CD4-positive, alpha-beta T cell treated with Interleukin-1 beta for 1 hour (primary cell): Measurements from ENCODE around the gene TCP11.

Source experiments
- DNase-seq, 2 donors: peaks; one replicate each; pipeline ENCODE4 v3.0.0-alpha.2; 2020 to 2022

The TCP11 gene

DNA sequence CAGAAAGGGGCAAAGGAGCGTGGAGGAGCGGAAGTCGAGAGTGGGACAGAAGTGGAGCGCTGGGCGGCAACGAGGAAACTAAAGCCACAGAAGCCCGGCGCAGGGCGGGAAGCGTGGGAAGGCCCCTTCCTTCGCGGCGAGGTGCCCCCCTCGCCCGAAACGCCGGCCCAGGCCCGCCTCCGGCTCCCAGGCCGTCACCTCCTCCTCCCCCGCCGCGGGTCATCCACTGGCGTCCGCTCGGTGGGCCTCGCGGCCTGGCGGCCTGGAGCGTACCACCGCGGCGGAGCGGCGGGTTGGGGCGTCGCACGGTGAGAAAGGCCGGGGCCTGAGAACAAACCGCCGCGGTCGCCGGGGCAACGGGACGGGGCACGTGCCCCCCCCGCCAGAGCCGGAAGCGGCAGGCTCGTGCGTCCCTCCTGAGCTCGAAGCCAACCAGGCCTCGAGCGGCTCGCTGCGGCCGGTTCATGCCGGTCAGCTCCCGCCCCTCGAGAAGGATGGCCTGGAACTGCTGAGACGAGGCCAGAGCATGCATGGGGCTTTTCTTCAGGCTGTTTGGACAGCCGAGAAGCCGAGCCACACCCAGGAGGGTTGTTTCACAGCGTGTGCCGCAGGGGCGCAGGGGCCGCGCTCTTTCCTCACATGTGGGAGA, at the start of gene TCP11:
Gene TCP11, minus strand, starts transcription at position 333 of the 649 bp plus-strand sequence. CDS start 469 bp downstream, outside the sequence.
- DNase-seq: peak; percentile 25 to 33

DNA sequence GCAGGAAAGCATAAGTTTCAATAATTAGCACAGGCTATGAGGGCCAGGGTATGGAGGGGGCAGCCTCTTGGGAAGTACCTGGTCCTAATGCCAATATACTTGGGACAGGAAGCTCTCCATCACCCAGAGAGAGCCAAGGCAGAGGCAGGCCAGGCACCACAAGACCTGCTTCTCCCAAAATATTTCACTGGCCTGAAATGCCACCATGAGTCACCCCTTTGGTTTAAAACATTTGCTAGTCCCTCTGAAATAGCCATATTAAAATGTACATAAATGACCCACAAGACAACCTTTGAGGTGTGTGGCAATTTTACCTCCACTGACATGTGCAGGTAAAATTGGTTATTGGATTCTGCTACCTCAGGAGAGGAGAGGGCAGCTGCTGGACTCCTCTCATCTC, 49.2 kb upstream of the TCP11 start:
- no peak for DNase-seq

DNA sequence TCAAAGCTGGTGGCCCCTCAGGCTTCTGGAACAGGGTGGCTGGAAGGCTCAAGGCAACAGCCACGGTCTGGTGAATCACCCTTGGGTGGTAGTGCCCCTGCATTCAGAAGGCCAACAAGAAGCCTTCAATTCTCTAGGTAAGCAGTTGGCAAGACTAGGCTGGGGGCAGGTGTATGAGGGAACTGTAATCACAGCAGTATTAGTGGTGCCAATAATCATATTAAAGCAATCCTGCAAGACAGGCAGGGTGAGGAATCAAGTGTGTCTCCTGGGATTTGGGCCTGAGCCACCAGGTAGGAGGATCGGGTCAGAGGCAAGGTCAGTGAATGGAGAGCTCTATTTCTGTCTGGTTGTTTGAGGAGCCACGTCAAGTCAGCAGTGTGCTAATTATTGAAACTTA, 47.7 kb upstream of the TCP11 start:
- no peak for DNase-seq

DNA sequence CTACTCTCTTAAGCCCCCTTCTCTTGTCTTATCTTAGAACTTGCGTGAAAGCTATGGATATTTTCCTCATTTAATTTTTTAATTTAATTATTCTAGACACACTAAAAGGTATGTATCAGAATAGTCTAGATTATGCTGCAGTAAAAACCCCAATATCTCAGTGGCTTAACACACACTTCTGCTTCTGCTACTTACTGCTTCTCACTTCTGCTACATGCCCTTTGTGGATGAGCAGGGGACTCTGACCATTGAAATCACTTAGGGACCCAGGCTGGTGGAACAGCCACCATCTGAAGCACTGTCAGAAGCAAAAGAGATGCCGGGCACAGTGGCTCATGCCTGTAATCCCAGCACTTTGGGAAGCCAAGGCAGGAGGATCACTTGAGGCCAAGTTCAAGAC, 45.4 kb upstream of the TCP11 start:
- DNase-seq: no peak

DNA sequence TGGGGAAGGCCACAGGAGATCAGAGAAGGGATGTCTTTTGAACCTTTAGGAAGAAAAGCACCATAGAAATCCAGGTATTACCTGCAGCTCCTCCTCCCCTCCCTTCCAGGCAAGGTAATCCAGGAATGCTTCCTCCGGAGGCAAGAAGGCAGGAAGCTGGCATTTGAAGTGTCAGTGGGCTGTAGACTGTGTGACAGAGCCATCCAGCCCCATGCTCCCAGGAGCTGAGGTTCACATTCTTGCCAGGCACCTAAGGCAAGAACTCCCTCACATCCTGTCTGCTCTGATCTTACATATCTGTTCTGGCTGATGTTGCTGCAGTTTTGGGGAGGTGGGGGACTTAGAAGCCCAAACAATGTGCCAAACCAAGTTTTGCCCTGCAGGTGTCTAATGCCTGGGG, 44.8 kb upstream of the TCP11 start:
- DNase-seq: no peak

DNA sequence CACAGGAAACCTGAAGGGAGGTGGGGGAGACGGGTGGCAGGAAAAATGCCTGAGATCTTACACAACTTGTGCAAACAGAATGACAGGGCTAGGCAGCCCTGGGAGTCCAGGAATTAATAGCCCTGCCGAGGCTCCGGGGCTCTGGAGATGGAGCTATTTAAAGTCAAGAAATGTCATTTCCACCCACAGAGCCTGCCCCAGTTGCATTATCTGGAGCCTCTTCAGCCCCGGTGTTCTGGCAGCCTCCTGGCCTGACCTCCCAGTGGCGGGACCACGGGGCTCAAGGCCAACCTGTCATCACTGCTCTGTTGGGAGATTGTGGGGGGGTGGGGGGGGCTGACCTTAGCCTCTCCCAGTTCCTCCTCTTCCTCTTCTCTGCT, 44.2 kb upstream of the TCP11 start:
- no peak for DNase-seq

DNA sequence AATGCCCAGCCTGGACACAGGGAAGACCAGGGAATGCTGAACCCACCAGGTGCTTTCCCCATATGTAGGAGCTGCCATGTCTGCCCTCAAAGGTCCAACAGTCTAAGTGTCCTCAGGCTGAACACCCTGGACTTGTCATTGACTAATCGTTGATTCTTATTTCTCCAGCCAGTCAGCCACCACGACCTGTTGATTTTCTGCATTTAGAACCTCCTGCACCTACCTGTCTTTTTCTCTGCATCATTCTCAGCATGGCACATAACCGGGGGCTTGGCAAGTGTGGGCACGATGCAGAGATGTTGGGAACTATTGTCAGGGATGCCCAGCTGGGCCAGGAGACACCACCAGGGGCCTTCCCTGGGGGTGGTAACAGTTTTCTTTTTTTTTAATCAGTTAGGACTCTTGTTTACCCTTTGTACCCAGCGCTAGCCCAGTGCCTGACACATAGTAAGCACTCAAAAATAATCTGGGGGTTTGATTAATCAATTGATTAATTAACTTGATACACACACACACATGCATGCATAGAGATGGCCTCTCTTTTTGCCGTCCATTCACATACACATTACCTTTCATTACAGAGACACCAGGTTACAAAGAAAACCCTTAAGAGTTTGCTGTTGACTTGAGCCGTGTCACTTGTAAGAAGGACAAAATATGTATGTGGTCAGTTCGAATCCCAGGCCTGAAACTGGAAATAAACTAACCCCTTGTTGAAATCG, 43.6 kb upstream of the TCP11 start:
- DNase-seq: no peak

DNA sequence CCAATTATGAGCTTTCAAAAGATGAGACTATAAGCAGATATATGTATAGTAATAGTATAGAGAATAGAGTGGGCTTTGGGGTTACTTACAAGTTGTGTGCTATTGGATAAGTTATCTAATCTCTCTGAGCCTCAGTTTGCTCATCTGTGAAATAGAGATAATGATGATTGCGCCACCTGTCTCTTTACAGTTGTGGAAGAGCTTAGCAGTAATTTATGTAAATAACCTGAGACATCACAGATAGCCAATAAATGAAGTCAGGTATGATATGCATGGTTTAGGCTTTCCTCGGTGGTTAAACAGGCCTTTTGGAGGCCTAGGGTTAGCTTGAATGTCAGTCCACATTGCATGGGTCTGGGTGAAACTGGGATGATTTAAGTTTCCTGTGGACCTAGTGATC, 42.8 kb upstream of the TCP11 start:
- no peak for DNase-seq

DNA sequence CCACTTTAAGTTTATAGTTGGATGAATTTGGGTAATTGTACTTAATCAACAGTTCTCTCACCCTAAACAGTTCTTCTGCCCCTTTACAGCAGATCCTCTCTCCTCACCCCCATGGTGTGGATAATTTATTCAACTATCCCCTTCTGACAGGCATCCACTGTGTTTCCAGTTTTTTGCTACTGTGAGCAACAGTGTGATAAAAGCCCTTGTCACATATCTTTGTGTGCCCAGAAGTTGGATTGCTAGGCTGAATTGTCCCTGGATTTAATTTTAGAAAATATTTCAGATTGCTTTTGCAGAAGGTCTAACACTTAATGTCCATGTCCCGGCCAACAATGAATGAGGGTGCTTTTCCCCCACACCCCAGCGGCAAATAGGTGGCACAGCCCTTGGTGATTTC, 42.1 kb upstream of the TCP11 start:
- no peak for DNase-seq

DNA sequence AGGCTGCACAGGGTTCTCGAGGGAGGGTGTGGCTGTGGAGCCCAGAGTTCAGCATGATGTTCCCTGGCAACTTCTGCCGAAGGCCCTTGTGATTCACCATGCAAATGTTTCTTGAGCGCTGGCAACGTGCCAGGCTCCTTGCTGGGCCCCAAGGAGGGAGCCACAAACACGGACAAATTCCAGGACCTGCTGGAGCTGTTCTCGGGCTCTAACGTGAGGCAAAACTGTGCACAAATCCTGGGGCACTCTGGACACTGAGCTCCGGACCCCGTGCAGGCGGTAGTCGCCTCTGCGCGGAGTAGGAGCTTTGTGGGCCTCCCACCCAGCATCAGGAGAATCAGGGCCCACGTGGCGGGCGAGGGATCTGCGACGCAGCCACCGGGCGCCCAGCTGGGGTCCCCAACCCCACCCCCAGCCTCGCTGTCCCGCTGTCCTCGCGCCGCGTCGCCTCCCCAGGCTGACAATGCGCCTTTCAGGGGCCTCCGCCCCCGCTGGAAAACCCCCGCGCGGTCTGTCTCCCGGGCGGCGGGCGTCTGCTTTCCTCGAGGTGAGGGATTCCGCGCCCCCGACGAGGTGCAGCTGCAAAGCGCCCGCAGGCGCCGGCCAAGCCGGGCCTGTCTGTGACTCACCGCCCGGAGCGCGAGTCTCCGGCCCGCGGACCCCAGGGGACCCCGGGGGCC, 40.9 kb upstream of the TCP11 start:
- DNase-seq: no peak

DNA sequence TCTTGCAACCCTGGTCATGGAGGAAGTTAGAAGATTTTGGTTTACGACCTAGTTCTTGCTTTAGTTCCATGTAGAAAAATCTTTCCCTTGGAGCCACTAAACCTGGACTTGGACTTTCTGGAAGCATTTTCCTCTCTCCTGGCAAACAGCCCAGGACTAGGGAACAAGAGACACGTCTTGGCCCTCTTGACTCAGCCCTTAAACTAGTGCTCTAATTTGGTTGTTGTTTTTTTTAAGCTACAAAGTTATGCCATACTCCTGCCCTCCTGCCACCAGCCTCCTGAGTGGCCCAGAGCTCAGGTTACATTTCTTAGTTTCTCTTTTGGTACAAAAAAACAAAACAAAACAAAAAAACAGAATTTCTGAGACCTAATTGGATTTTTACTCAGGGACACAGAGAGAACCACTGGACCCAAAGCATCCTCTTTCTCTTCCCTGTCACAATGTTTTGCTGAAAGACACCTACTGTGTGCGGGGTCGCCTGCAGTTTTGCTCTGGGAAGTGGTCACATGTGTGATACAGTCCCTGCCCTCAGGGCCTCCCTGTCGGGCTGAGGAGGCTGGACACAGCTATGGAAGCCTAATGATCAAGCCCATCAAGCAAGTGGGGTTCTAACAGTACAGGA, 40.3 kb upstream of the TCP11 start:
- no peak for DNase-seq

DNA sequence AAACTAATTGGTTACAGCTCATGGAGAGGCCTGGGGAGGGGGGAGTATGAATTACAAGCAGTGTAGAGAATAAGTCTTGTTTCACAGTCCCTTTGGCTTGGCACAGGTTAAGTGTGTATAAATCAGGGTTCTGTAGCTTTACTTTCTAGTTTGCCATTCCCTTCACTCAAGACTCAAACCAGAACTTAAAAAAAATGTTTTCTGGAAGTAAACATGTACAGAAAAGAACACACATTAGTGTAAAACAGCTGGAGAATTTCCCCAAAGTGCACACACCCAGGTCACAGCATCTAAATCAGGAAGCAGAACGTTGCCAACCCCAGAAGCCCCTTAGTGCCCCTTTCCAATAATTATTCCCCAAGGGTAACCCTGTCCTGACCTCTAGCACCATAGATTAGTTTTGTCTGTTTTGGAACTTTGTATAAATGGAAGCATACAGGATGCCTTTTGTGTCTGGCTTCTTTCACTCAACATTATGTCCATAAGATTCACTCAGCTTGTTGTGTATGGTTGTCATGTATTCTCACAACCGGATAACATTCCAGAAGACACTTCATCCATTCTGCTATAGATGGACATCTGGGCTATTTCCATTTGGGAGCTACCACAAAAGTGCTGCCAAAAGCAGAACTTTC, 38.9 kb upstream of the TCP11 start:
- DNase-seq: no peak

DNA sequence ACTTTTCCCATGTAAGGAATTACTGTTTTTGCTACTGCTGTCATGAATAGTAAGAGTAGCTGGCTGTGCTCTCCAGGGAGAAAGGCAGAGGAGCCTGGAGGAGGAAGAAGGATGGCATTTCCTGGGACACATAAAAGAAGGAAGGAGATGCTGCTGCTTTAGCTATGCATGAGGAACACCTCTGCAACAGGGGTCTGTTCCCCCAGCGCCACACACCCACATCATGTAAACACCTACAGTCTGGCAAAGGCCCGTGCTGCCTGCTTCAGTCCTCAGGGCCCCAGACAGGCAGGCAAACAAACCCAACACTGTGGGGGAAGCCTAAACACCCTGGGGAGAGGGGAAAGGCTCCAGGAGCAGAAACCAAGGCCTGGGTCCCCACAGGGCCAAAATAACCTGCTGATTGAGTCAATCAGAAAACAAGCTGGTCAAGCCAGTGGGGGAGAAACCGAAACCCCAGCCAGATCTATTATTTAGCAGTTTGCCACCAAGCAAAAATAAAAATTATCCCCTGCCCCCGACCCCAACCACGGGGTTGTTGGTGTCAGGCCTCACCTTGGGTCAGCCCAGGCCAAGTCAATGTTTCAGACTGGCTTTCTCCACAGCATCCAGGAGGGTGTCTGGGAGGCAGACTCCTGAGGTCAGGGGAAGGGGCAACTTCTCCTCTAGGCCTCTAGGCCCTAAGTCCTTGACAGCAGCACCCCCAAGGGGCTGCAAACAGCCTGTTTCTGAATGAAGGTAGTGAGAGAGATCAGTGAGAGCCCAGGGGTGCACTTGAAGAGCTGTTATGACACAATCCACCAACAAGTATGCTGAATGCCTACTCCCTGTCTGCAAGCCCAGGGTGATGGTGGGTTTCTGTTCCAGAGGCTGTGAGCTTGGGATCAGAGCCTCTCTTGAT, 38.0 kb upstream of the TCP11 start:
- DNase-seq: no peak

DNA sequence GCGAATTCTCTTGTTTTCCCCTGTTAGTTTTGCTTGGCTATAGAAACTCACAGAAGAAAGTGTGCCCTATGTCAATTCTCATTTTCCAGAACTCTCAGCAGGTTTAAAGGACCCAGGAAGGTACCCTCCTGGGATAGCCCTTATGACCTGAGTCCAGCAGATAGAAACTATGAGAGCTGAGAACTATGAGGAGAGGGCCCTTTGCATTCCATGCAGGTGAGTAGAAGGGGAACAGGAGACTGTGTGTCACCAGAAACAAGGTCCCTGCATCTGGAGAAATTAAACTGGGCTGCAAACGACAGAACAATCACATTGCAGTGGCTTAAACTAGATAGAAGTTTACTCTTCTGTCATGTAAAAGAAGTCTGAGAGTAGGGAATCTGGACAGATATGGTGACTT, 36.9 kb upstream of the TCP11 start:
- no peak for DNase-seq

DNA sequence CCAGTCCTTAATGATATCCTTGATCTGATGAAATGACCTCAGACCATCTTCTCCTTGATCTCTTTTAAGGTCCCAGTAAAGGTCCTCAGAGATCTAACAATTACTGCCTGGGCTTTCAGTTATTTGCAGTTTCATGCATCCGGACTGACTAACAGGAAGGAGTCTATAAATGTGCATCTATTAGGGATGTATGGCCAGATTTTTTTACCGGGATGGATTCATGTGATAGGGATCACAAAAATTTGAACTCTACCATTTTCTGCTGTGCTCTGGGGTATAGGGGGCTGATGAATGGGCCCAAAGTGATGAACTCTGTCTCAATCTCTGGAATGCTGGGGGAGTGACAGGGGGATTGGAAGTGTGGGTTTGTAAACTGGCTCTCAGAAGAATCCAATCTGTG, 36.5 kb upstream of the TCP11 start:
- DNase-seq: no peak

DNA sequence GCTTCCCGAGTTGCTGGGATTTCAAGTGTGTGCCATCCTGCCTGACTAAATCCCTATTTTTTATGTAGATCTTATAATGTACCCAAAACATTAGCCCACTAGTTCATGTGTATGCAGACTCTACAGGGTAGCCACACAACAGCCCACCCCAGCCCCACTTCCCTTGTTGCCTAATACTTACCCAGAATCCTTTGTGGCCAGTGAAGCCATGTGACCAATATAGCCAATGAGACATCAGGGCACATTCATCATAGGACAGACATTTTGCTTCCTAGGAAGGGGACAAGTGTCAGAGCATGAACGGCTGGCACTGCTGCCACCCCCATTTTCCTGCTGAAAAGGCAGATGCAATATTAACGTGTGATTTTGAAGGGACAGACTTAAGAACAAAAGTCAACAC, 36.0 kb upstream of the TCP11 start:
- DNase-seq: no peak

DNA sequence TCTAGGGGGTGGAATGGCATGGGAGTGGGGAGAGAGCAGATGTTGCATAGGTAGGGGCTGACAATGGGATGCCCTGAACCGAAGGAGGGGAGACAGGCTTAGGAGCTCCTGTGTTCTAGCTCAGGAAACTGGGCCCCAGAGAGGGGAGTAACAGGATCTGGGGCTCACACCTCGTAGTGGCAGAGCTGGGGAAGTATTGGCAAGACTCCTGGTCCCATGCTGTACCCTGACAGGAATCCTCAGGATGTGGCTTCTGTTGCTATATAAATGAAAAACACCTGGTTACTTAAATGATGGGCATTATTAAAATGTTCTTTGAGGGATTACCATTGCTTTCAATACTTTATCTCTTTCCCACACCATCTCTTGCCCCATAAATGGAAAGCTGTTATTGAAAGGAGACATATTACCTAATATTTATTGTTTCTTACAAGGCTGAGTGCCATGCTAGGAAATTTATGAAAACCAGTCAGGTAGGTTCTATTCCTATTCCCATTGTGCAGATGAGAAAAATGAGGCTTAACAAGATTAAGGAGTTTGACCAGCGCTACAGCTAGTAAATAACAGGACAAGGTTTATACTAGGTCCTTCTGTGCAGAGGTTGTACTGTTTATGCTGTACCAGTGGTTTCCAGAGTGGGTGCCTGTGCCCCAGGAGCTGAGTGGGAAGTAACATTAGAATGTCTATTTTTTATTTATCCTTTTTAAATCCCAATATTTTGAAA, 35.3 kb upstream of the TCP11 start:
- no peak for DNase-seq

DNA sequence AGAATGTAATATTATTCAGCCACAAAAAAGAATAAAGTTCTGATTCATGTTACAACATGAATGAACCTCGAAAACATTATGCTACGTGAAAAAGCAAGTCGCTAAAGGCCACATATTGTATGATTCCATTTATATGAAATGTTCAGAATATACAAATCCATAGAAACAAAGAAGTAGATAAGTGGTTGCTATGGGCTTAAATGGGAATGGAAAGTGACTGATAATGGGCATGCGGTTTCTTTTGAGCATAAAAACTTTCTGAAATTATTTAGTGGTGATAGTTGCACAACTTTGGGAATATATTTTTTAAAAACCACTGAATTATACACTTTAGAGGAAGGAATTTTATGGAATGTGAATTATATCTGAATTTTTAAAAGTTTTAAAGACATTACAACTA, 33.4 kb upstream of the TCP11 start:
- DNase-seq: no peak

DNA sequence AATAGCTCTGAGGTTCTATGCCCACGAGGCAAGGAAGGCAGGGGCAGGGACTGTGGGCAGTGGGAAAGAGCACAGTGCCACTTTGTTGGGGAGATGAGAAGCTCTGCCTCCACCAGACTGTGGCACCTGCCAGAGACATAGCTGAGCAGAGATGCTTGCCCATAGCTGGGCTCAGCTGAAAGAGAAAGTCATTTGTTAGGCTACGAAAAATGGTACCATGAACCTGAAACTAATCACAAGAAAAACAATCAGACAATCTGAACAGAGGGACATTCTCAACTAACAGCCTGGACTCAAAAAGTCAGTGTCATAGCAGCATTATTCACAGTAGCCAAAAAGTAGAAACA, 32.9 kb upstream of the TCP11 start:
- DNase-seq: no peak

DNA sequence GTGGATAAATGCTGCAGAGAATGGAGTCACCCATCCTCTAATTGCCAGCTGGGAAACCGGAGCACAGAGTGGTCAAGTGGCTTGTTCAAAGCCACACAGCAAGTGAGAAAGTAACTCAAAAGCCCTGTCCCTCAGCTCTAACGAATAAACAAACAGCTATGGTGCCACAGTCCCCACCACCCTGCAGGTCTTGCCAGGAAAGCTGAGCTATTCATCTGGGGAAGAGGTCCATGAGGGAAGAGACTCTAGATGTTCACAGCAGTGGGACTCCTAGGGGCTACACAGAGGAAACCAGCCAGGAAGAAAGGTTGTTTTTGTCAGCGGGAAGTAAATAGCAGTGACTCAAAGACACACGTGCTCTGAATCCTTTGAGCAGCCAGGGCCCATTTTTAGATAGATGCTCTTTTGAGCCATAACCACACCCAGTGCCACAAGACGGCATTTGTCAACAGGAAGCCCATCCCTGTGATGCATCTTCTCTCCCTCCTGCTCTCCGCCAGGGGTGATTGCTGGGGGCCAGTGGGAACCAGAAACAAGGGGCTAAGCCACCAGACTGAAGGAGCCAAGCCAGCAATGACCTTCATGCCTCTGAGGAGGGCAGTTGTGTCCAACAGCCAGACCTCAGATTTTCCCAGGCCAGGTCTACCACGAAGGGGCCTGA, 32.4 kb upstream of the TCP11 start:
- DNase-seq: peak in 1 of 2 donors; percentile 2

DNA sequence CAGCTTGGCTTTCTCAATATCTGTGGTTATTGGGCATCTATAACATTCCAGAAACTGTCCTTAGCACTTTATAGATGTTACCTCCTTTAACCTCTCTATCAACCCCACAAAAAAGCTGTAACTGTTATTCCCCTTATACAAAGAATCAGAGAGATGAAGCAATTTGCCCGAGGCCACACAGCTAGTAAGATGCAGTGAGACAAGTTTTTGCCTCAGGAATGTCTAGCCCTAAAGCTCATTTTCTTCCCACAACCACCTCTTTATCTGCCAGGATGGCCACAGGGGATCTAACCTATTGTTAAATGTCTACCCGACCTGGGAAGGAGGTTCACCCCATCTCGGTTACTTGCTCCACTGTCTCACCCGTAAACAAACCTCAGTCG, 31.9 kb upstream of the TCP11 start:
- no peak for DNase-seq
